HG03280 (cell line): ENCODE results near the gene IL17C.
"Not testable (repeated sequence)": the region's sequence is repeated elsewhere in the genome, so short reads cannot be mapped to it uniquely, and the experiment has no call there.

ENCODE experiments used
- ATAC-seq: cut with Tn5 transposase; IDR thresholded peaks from one replicate; pipeline ENCODE4 v1.9.1; 2021; ENCODE audit warnings: mild to moderate bottlenecking, moderate library complexity; ENCODE audit not compliant: unreplicated experiment

The IL17C gene

GRCh38 chr16:88608076-88608475 lies 30.3 kb upstream of the IL17C start:
- no peak for ATAC-seq

DNA sequence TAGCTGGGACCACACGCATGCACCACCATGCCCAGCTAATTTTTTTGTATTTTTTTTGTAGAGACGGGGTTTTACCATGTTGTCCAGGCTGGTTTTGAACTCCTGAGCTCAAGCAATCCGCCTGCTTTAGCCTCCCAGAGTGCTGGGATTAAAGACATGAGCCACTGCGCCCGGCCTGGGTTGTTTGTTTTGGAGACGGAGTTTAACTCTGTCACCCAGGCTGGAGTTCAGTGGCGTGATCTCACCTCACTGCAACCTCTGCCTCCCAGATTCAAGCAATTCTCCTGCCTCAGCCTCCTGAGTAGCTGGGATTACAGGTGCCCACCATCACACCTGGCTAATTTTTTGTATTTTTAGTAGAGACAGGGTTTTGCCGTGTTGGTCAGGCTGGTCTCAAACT lies 28.9 kb upstream of the IL17C start:
- ATAC-seq: not testable (repeated sequence)

GRCh38 chr16:88610080-88610479 lies 28.3 kb upstream of the IL17C start:
- no peak for ATAC-seq

DNA sequence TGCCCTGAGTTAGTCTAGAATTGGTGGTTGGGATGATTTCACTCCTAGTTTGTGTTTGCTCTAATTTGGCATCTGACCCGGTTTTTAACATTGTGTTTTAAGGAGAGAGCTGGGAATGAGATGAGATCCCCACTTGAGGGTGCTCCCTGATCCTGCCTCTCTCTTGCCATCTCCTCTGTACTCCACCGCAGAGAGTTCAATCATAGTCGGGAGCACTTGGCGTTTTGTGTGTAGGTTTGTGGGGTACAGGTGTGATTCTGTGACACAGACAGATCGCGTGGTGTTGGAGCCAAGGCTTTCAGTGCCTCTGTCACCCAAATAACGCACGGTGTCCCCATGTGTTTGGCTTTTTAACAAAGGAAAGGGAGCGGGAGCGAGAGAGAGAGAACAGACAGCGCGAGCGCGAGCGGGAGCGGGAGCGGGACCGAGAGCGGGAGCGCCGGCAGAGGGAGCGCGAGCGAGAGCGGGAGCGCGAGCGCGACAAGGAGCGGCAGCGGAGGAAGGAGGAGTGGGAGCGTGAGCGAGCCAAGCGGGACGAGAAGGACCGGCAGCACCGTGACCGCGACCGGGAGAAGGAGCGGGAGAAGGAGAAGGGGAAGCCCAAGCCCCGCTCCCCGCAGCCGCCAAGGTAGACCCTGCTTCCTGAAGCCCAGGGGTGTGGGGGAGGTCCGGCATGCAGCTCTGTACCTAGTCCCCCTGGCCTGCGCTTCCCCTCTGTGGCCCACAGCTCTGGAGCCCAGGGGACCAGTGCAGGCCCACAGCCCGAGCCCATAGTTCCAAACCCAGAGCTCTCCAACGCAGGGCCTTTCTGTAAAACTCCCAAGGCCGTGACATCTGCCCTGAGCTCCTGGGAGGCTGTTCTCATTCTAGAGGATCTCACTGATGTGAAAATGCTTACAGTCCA lies 27.2 kb upstream of the IL17C start:
- no peak for ATAC-seq

GRCh38 chr16:88613293-88613692 lies 25.1 kb upstream of the IL17C start:
- no peak for ATAC-seq

DNA sequence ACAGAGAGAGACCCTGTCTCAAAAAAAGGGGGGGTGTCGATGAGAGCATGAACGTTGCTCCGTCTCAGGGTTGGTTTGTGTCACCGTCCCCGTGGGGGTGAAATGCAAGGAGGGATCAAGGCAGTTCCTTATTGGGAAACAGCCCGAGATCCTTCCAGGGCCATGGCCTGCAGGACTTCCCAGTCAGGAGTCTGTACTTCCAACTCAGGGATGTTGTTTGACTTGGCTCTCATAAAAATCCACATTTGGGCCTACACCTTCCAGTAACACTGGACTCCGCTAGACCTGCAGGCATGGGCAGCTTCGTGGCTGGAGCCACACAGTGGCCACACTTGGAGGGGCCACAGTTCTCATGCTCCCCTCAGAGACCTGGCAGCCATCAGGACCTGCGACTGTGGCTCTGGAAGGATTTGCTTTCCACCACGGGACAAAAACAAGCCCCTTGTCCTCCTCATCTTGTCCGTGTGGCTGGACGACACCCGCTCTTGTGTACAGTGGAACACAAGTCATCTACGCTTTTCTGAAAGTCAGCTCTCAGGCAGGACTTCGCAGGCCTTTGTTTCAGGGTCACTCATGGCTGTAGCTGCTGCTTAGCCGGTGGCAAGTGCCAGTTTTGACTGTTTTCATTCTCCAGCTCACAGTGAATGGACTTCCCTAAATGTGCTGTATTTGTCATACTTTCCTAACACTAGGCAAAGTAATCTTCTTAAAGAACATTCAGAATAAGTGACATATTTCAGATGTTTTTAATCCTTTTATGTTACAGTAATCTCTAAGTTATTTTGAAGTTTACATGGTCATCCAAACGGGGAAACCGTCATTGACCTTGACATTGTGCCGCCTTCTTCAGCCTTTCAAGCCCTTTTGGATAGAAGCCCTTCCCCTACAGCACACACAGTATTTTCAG lies 24.2 kb upstream of the IL17C start:
- ATAC-seq: no peak

DNA sequence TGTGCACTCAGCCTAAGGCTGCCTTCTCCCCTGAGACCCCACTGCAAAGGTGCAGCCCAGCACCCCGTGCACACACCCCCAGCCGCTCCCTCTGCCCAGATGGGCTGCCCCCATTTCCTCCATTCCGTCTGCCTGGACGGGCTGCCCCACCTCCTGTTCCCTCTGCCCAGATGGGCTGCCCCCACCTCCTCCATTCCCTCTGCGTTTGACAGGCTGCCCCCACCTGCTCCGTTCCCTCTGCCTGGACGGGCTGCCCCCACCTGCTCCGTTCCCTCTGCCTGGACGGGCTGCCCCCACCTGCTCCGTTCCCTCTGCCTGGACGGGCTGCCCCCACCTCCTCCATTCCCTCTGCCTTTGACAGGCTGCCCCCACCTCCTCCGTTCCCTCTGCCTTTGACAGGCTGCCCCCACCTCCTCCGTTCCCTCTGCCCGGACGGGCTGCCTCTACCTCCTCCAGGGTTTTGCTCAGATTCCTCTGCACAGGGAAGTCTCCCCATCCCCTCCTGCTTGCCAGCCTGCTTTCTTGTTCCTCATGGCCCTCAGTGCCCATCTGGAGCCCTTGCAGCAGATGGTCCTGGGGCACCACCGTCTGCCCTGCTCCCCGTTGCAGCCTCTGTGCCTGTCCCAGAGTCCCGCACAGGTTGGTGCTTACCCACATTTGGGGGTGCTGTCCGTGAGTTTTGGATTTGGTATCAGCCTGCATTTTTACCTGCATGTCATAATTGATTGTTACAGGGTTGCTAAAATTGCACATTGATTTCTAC lies 23.4 kb upstream of the IL17C start:
- no peak for ATAC-seq

GRCh38 chr16:88616320-88616719 lies 22.1 kb upstream of the IL17C start:
- ATAC-seq: no peak

- no peak for ATAC-seq
Measured at GRCh38 chr16:88616736-88617135, 21.6 kb upstream of the IL17C start.

DNA sequence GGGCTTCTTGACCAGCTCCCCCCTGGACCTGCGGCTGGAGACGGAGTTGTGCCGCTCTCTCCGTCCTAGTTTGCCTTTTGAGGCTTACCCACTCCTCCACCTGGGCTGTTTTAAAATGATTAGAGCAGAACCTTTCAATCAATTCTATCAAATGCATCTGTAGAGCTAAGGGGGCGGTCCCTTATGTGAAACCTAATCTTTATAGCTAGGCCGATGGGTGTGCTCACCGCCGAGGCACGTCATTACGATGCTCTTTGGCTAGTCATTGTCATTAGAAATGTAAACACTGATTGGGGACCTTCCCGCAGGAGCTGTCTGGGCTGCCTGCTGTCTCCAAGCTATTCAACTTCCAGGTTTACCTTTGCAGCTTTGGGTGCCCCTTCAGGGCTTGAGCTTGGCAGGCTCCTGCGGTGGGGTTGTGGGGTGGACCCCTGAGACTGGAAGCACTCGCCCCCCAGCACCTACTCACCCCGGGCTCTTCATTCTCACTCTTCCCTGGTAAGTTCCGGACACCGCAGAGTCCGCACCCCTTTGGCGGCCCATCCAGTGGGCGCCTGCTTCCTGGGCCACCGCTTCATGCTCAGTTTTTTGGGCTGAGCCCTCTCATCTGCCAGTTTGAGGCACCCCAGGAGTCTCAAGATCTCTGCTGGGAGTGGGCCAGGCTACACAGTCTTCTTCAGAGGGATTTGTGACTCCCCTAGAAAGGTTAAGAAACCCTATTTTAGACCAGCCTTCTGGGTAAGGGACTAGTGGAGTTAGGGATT lies 20.9 kb upstream of the IL17C start:
- no peak for ATAC-seq

DNA sequence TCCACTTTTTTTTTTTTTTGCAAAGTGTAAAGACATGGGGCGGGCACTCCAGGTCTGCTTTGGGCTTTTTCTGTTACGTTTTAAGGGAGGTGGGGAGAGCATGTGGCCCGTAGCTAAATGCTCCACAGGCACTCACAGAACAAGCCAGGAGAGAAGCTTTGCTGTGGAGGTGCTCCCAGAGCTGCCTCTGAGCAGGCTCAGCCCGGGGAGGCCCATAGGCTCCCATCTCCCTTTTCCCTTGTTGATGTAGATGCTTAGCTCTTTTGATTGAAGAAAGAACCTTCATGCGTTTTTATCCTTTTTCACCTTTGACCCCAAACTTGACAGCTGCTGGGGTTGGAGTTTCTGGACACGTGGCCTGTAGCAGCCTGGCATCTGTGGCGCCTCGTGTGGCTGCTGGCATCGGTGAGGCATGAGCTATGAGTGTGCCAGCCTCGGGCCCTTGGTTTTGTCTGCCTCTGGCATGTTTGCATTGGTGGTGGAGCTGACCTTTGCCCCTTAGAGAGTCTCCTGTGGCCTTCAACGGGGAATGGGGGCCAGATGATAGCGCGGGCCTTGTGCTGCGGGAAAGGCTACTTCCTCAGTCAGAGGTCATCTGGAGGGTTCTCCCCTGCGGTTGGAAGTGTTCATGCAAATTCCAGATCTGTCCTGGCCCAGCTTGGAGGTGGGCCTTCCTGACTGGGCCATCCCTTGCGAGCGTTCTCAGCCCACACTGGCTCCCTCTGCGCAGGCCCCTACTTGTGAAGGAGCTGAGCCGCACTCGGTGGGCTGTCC lies 20.0 kb upstream of the IL17C start:
- no peak for ATAC-seq

DNA sequence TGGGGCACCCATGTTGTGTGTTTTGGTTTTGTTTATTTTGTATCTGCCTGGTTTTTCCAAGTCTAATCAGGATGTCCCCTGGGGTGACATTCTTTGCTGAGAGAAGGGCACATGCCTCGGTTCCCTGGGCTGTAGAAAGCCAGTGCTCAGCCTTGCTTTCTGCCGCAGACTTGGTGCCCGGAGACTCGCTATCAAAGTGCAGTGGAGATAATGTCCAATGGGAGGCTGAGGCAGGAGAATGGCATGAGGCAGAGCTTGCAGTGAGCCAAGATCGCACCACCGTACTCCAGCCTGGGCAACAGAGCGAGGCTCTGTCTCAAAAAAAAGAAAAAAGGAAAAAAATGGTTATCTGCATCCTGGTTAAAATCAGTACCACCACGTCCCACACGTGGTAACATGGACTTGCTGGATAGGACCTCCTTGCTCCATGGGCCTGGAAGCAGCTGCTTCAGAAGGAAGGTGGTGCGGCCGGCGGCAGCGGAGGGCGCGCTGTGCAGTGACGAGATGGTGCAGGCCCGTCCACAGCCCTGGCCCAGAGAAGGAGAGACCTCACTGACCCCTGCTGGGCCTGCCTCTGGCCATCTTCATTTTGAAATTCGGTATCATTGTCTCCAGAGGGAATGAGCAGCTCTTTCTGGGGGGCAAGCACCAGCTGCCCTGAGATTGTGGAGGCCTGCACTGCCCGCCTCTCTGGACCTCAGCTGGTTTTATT lies 19.3 kb upstream of the IL17C start:
- no peak for ATAC-seq

DNA sequence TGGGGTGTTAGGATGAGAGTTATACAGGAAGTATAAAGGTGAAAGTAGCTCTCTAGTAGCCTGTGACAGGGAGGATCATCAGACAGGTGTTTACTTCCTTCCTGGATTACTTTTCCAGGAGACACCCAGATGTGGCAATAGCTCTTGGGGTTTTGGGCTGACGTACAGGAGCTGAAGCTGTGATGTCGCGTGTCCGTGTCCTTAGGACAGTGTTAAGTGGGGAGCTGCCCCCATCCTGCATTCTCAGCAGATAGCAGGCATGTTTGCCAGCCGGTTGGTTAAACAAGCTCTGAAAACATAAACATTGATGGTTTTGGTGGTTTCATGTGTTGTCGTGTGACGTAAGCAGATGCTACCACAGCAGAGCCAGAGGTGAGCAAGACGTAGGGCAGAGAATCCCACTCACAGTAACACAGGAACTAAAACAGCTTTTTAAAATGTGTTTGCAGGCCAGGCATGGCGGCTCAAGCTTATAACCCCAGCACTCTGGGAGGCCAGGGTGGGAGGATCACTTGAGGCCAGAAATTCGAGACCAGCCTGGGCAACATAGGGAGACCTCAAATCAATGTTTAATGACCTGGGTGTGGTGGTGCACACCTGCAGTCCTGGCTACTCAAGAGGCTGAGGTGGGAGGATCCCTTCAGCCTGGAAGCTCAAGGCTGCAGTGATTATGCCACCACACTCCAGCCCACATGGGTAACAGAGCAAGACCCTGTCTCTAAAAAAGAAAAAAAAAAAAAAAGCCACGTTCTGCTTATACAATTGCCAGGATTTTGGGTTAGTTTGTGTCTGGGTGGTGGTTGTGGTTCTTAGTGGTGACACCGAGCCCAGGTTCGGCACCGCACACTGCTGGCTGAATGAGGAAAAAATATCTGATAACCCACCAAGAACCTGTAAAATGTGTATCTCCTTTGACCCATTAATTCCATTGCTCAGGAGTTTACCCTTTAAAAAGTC lies 18.2 kb upstream of the IL17C start:
- ATAC-seq: no peak

DNA sequence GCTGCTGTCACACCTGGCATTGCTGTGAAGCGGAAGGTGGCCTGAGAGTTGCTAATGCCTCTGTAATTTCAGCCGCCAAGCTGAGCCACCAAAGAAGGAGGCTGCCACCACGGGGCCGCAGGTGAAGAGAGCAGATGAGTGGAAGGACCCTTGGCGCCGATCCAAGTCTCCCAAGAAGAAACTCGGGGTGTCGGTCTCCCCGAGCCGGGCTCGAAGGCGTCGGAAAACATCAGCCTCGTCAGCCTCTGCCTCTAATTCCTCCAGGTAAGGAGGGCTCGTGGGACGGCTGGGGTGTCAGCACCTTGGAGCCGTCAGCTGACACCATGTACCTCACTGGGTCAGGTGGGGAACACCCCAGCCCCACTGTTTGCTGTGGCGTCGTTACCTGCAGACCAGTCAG lies 16.2 kb upstream of the IL17C start:
- no peak for ATAC-seq

DNA sequence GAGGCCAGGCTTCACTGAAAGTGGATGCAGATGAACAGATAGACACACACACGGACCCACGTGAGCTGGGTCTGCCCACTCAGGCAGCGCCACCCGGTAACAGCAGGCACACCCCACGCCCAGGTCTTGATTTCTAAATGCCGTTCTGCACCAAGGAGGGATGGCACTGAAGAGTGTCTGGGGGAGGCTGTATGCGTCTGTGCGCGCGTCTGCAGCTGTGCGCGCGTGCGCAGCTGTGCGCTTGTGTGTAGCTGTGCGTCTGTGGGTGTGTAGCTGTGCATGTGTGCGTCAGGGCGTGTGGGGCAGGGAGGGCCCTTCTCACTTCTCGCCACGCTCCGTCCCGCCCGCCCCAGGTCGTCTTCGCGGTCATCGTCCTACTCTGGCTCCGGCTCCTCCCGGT lies 15.5 kb upstream of the IL17C start:
- no peak for ATAC-seq

DNA sequence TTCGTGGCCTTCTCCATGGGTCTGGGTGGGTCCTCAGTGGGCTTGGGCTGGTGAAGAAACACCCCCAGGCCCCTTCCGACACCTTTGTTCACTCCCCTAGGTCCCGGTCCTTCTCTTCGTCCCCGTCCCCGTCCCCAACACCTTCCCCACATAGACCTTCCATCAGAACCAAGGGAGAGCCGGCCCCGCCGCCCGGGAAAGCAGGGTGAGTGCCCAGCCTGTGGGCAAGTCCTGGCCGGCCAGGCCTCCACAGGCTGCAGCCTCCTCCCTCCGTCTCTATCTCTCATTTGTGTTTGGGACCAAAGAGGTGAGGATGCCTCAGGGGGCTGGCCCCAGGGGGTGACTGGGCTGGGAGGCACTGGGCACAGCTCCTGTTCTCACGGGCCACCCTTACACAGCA lies 14.5 kb upstream of the IL17C start:
- ATAC-seq: no peak

- ATAC-seq: no peak
Measured at GRCh38 chr16:88624481-88624880, 13.9 kb upstream of the IL17C start.
